HCT116 (cell line): ENCODE results near the gene SRRM1. TPM values are rescaled to one million over a fixed set of nuclear protein-coding genes. Genes with fewer than 3 reads are reported as not detected.

Experiments used
- ATAC-seq: fragments of 200-7000 bp; cut with Tn5 transposase; 2 replicates; pipeline ENCODE4 v1.9.1; 2020; ENCODE audit warnings: mild to moderate bottlenecking, moderate library complexity
- BruUV-seq: library from RNA; stranded (reverse); fragments of 400-500 nt; replicated peaks from 2 replicates; lab custom pipeline; 2021; lab: Mats Ljungman, UMichigan
- CTCF ChIA-PET: fragments of 300-600 bp; sonication (Branson Sonifier 250); formaldehyde crosslinking; loops from one replicate; lab custom pipeline; 2021; ENCODE audit warnings: antibody characterized with exemption; lab: Charles Lee
- POLR2A ChIA-PET: fragments of 300-600, 350-600 bp; sonication (Branson Sonifier 250); formaldehyde crosslinking; loops from one replicate; lab custom pipeline; 2021; ENCODE audit warnings: antibody characterized with exemption; lab: Charles Lee
- RAD21 ChIA-PET, 2 experiments: fragments of 300-600 bp; sonication (Branson Sonifier 250); formaldehyde crosslinking; loops; one replicate each; lab custom pipeline; 2023; ENCODE audit warnings: low total read pairs in 2 of 2; ENCODE audit not compliant: uncharacterized antibody in 2 of 2, unreplicated experiment in 2 of 2, low non-redundant PET in 1 of 2; lab: Charles Lee
- DNase-seq: peaks from one replicate; pipeline ENCODE4 v3.0.0-alpha.2; 2010; ENCODE audit warnings: low read depth, low spot score
- H2AFZ ChIP-seq: fragments of 200-600 bp; shearing (Covaris generic), sonication (generic); 2 replicates; pipeline ENCODE4 v1.6.1; 2017; ENCODE audit warnings: low read depth, mixed run types, mixed read lengths, antibody characterized with exemption, low read length; ENCODE audit not compliant: poor library complexity, severe bottlenecking
- H3K27ac ChIP-seq: 2 replicates; pipeline ENCODE4 v1.5.1; 2012; ENCODE audit warnings: low read depth, low read length
- H3K27me3 ChIP-seq: fragments of 200-600 bp; sonication (generic); 2 replicates; pipeline ENCODE4 v1.6.1; 2016; ENCODE audit warnings: mixed run types, low read length, mixed read lengths; ENCODE audit not compliant: insufficient read depth
- H3K36me3 ChIP-seq, 2 experiments: fragments of 200-500 bp in 1 of 2; fragments of 200-600 bp in 1 of 2; sonication (Bioruptor generic) in 1 of 2; sonication (generic) in 1 of 2; 2 replicates each; pipeline versions ENCODE4 v1.5.1 to v1.6.1; 2014 to 2016; ENCODE audit warnings: low read length in 2 of 2, inconsistent platforms in 1 of 2, mixed read lengths in 1 of 2, mixed run types in 1 of 2; ENCODE audit not compliant: insufficient read depth in 2 of 2, control insufficient read depth in 1 of 2
- H3K4me1 ChIP-seq, 2 experiments: fragments of 200-600 bp in 1 of 2; sonication (generic) in 1 of 2; 2 replicates each; pipeline versions ENCODE4 v1.5.1 to v1.6.1; 2012 to 2017; ENCODE audit warnings: low read length in 2 of 2, inconsistent platforms in 1 of 2, mild to moderate bottlenecking in 1 of 2, mixed read lengths in 1 of 2, mixed run types in 1 of 2, moderate library complexity in 1 of 2; ENCODE audit not compliant: insufficient read depth in 2 of 2, control insufficient read depth in 1 of 2
- H3K4me2 ChIP-seq: fragments of 200-600 bp; sonication (generic); 2 replicates; pipeline ENCODE4 v1.6.1; 2017; ENCODE audit warnings: mixed run types, low read length, mixed read lengths
- H3K4me3 ChIP-seq, 2 experiments: fragments of 200-600 bp in 1 of 2; sonication (generic) in 1 of 2; replicated peaks in 1 of 2; 2 replicates each; pipeline ENCODE4 v1.5.1; 2011 to 2016; ENCODE audit warnings: low read length in 2 of 2, control low read depth in 1 of 2, low read depth in 1 of 2, mild to moderate bottlenecking in 1 of 2, mixed read lengths in 1 of 2, mixed run types in 1 of 2
- H3K79me2 ChIP-seq: fragments of 200-600 bp; sonication (generic); 2 replicates; pipeline ENCODE4 v1.6.1; 2017; ENCODE audit warnings: mild to moderate bottlenecking, mixed run types, low read length, moderate library complexity, mixed read lengths; ENCODE audit not compliant: insufficient read depth
- H3K9ac ChIP-seq: fragments of 200-600 bp; sonication (generic); 2 replicates; pipeline ENCODE4 v1.6.1; 2016; ENCODE audit warnings: low read length, mixed read lengths
- H3K9me2 ChIP-seq: fragments of 200-600 bp; sonication (generic), shearing (Covaris generic); 2 replicates; pipeline ENCODE4 v1.6.1; 2017; ENCODE audit warnings: mixed run types, mild to moderate bottlenecking, moderate library complexity; ENCODE audit not compliant: insufficient read depth
- H3K9me3 ChIP-seq, 2 experiments: fragments of 200-500 bp in 1 of 2; fragments of 200-600 bp in 1 of 2; sonication (Bioruptor generic) in 1 of 2; sonication (generic) in 1 of 2; 2 replicates each; pipeline ENCODE4 v1.6.1; 2014 to 2017; ENCODE audit warnings: low read length in 2 of 2, mixed read lengths in 2 of 2, inconsistent platforms in 1 of 2, low read depth in 1 of 2, mild to moderate bottlenecking in 1 of 2, mixed run types in 1 of 2, moderate library complexity in 1 of 2; ENCODE audit not compliant: control insufficient read depth in 1 of 2, insufficient read depth in 1 of 2
- H4K20me1 ChIP-seq: fragments of 200-600 bp; sonication (generic), shearing (Covaris generic); 2 replicates; pipeline ENCODE4 v1.6.1; 2017; ENCODE audit warnings: mixed run types, mild to moderate bottlenecking, moderate library complexity; ENCODE audit not compliant: insufficient read depth
- ATF3 ChIP-seq: IDR thresholded peaks from 2 replicates; pipeline ENCODE4 v1.6.1; 2012
- CBX3 ChIP-seq: IDR thresholded peaks from 2 replicates; pipeline ENCODE4 v1.6.1; 2012; ENCODE audit warnings: low read depth
- CEBPB ChIP-seq: IDR thresholded peaks from 2 replicates; pipeline ENCODE4 v1.6.1; 2012; ENCODE audit warnings: low read depth
- ELF1 ChIP-seq: IDR thresholded peaks from 2 replicates; pipeline ENCODE4 v1.6.1; 2012; ENCODE audit warnings: low read depth, borderline replicate concordance
- FOSL1 ChIP-seq: IDR thresholded peaks from 2 replicates; pipeline ENCODE4 v1.6.1; 2012; ENCODE audit warnings: low read depth
- JUND ChIP-seq: IDR thresholded peaks from 2 replicates; pipeline ENCODE4 v1.6.1; 2012
- MAX ChIP-seq: IDR thresholded peaks from 2 replicates; pipeline ENCODE4 v1.6.1; 2012
- POLR2A ChIP-seq: IDR thresholded peaks from 2 replicates; pipeline ENCODE4 v1.7.0; 2011; ENCODE audit warnings: borderline replicate concordance; ENCODE audit not compliant: insufficient read depth, insufficient read length; ENCODE audit errors: extremely low read depth
- POLR2AphosphoS5 ChIP-seq: IDR thresholded peaks from 2 replicates; pipeline ENCODE4 v1.6.1; 2011; ENCODE audit warnings: mild to moderate bottlenecking, low read depth, low read length, moderate library complexity
- RAD21 ChIP-seq: IDR thresholded peaks from 2 replicates; pipeline ENCODE4 v1.6.1; 2012; ENCODE audit warnings: low read depth, mild to moderate bottlenecking
- REST ChIP-seq: IDR thresholded peaks from 2 replicates; pipeline ENCODE4 v1.6.1; 2012; ENCODE audit warnings: low read depth
- SIN3A ChIP-seq: IDR thresholded peaks from 2 replicates; pipeline ENCODE4 v1.6.1; 2012; ENCODE audit warnings: low read depth
- SRF ChIP-seq: IDR thresholded peaks from 2 replicates; pipeline ENCODE4 v1.6.1; 2012; ENCODE audit warnings: low read depth
- YY1 ChIP-seq: IDR thresholded peaks from 2 replicates; pipeline ENCODE4 v1.6.1; 2011; ENCODE audit warnings: low read length, low read depth, moderate library complexity, mild to moderate bottlenecking; ENCODE audit not compliant: insufficient replicate concordance; ENCODE audit errors: extremely low read depth
- ZBTB33 ChIP-seq: IDR thresholded peaks from 2 replicates; pipeline ENCODE4 v1.6.1; 2011; ENCODE audit warnings: mild to moderate bottlenecking, low read length, moderate library complexity; ENCODE audit not compliant: insufficient replicate concordance; ENCODE audit errors: extremely low read depth
- ZFX ChIP-seq: fragments of 450-650 bp; IDR thresholded peaks from 2 replicates; pipeline ENCODE4 v1.6.1; 2017
- ZNF274 ChIP-seq: fragments of 200-500 bp; sonication (Bioruptor generic); IDR thresholded peaks from 2 replicates; pipeline ENCODE4 v1.6.1; 2014; ENCODE audit warnings: mild to moderate bottlenecking, low read depth, low read length, inconsistent platforms
- intact Hi-C: fragments of 100-400 bp; cut with micrococcal nuclease; formaldehyde crosslinking; loops from 2 replicates; pipeline ENCODE4 v1.10.0; 2022
- total RNA-seq: library from RNA; stranded (reverse); gene quantifications from one replicate; pipeline ENCODE4 v1.2.1, GENCODE V29; 2021; ENCODE audit not compliant: unreplicated experiment

The SRRM1 gene
- total RNA-seq, 1 experiment from 2014 or later = 184 TPM

- TF ChIP-seq ZNF274 (no peak), CEBPB (no peak), CBX3 (no peak), RAD21 (no peak), MAX (no peak), JUND (no peak)
These were observed 17.0 kb downstream of the SRRM1 start (continued) for GRCh38 chr1:24659993-24660665.

GRCh38 chr1:24664507-24665033 lies 21.5 kb downstream of the SRRM1 start:
- no peak overlapping the region for H3K9ac ChIP-seq
- no peaks in the 10 kb centered on the region for H3K9me3 ChIP-seq
- H4K20me1 ChIP-seq = no peaks in the 10 kb centered on the region; the same call in 1 of the 2 replicates
- ATAC-seq = no peak
- DNase-seq = no peak
- H3K9me2 ChIP-seq = no peaks in the 10 kb centered on the region
- H3K4me1 ChIP-seq = no peaks in the 10 kb centered on the region
- H2AFZ ChIP-seq = no peak overlapping the region
- H3K79me2 ChIP-seq = peaks cover 85% of the 10 kb centered on the region
- H3K27ac ChIP-seq = no peak overlapping the region
- H3K36me3 ChIP-seq = peaks cover 78 to 84% of the 10 kb centered on the region in 2 experiments
- H3K4me3 ChIP-seq = no peak overlapping the region
- H3K4me2 ChIP-seq = no peak overlapping the region
- CTCF ChIA-PET = interaction anchor here (0.6 kb wide), 1 partner anchor 550 kb away, joined by 3 read pairs; no protein-coding TSS in a partner anchor
- RAD21 ChIA-PET = interaction anchor here (0.6 kb wide), 2 partner anchors 171 to 509 kb away, joined by 3 to 4 read pairs; no protein-coding TSS in a partner anchor
- H3K27me3 ChIP-seq = no peaks in the 10 kb centered on the region
- intact Hi-C loops = no loop called here
- POLR2A ChIA-PET = no interaction called here
- no TSS peak for BruUV-seq
- TF ChIP-seq SRF (no peak), ZNF274 (no peak), ATF3 (no peak), FOSL1 (no peak), CBX3 (no peak), ELF1 (no peak), MAX (no peak), POLR2AphosphoS5 (no peak), YY1 (no peak), POLR2A (no peak), ZBTB33 (no peak), ZFX (no peak), REST (no peak), SIN3A (no peak), CEBPB (no peak), RAD21 (no peak)
